K562 (cell line): ENCODE measurements around the gene FAAP100. TPM values are rescaled to one million over a fixed set of nuclear protein-coding genes. Genes with fewer than 3 reads are reported as not detected.
A peak's percentile ranks its signal among the peaks of the same experiment; 100 is the strongest.

Experiments
- ATAC-seq: fragments of 200-7000 bp; cut with Tn5 transposase; 3 replicates; pipeline ENCODE4 v1.9.1; 2020; ENCODE audit warnings: moderate library complexity
- BruUV-seq: library from RNA; stranded (reverse); fragments of 400-500 nt; replicated peaks from 2 replicates; lab custom pipeline; 2021; lab: Mats Ljungman, UMichigan
- CTCF ChIA-PET: fragments of 300-600 bp; formaldehyde crosslinking; extraction: SDS; loops from one replicate; lab custom pipeline; 2021; ENCODE audit warnings: low intra/inter-chr PET ratio; lab: Yijun Ruan, JAX
- POLR2A ChIA-PET: fragments of 300-600, 350-650 bp; sonication (Branson Sonifier 250); formaldehyde crosslinking; extraction: SDS; loops from one replicate; lab custom pipeline; 2021; ENCODE audit warnings: antibody characterized with exemption, inconsistent platforms; lab: Yijun Ruan, JAX
- DNase-seq, 4 experiments: peaks; one replicate each; pipeline versions ENCODE4 v3.0.0 to v3.0.0-alpha.2; 2011 to 2018; ENCODE audit warnings: low spot score in 3 of 4, mixed read lengths in 3 of 4; ENCODE audit errors: extremely low read depth in 1 of 4
- FAIRE-seq: peaks from 2 replicates; lab custom pipeline; 2011; peaks lifted over from hg19 to GRCh38; lab: Jason Lieb, UNC
- H2AFZ ChIP-seq: 2 replicates; pipeline ENCODE4 v1.6.0; 2011; ENCODE audit warnings: low read depth, low read length, control low read depth, inconsistent platforms
- H3K27ac ChIP-seq: fragments of 200-600 bp; 3 replicates; pipeline ENCODE4 v1.8.0; 2011; ENCODE audit warnings: low read depth, mild to moderate bottlenecking, control low read depth, inconsistent platforms, low read length, moderate library complexity, mixed read lengths; ENCODE audit errors: extremely low read depth
- H3K27me3 ChIP-seq, 2 experiments: fragments of 300-600 bp in 1 of 2; 2 replicates in 1 of 2; 3 replicates in 1 of 2; pipeline versions ENCODE4 v1.6.0 to v1.8.0; 2011; ENCODE audit warnings: inconsistent platforms in 2 of 2, low read length in 2 of 2, mild to moderate bottlenecking in 1 of 2, mixed read lengths in 1 of 2, moderate library complexity in 1 of 2; ENCODE audit not compliant: control insufficient read depth in 2 of 2, insufficient read depth in 2 of 2
- H3K36me3 ChIP-seq: fragments of 300-600 bp; 3 replicates; pipeline ENCODE4 v1.8.0; 2011; ENCODE audit warnings: mild to moderate bottlenecking, low read length, inconsistent platforms; ENCODE audit not compliant: control insufficient read depth, insufficient read depth
- H3K4me1 ChIP-seq, 2 experiments: fragments of 200-600 bp in 1 of 2; replicated peaks in 1 of 2; 2 replicates in 1 of 2; 3 replicates in 1 of 2; pipeline versions ENCODE4 v1.5.1 to v1.8.0; 2011; ENCODE audit warnings: inconsistent platforms in 2 of 2, low read length in 2 of 2, mild to moderate bottlenecking in 1 of 2, mixed read lengths in 1 of 2, moderate library complexity in 1 of 2; ENCODE audit not compliant: control insufficient read depth in 2 of 2, insufficient read depth in 2 of 2
- H3K4me2 ChIP-seq: 2 replicates; pipeline ENCODE4 v1.6.1; 2011; ENCODE audit warnings: low read length, control low read depth, inconsistent platforms, mixed read lengths; ENCODE audit not compliant: insufficient read depth
- H3K4me3 ChIP-seq: fragments of 200-600 bp; sonication (generic), shearing (Covaris generic); 2 replicates; pipeline ENCODE4 v1.5.1; 2016; ENCODE audit warnings: control low read depth, inconsistent platforms
- H3K79me2 ChIP-seq: fragments of 200-600 bp; 3 replicates; pipeline ENCODE4 v1.8.0; 2011; ENCODE audit warnings: low read length, inconsistent platforms; ENCODE audit not compliant: control insufficient read depth, insufficient read depth
- H3K9ac ChIP-seq, 2 experiments: 2 replicates each; pipeline versions ENCODE4 v1.6.0 to v1.6.1; 2011; ENCODE audit warnings: low read depth in 2 of 2, low read length in 2 of 2, control low read depth in 1 of 2, inconsistent platforms in 1 of 2, mild to moderate bottlenecking in 1 of 2, mixed read lengths in 1 of 2; ENCODE audit not compliant: insufficient read depth in 1 of 2
- H3K9me1 ChIP-seq: one replicate; pipeline ENCODE4 v1.6.0; 2011; ENCODE audit warnings: inconsistent platforms, mild to moderate bottlenecking, low read length, moderate library complexity; ENCODE audit not compliant: control insufficient read depth, insufficient read depth
- H3K9me3 ChIP-seq: replicated peaks from 2 replicates; pipeline ENCODE4 v1.5.1; 2011; ENCODE audit warnings: low read depth, low read length, inconsistent platforms; ENCODE audit not compliant: control insufficient read depth, insufficient read depth
- H4K20me1 ChIP-seq: replicated peaks from 2 replicates; pipeline ENCODE4 v1.6.1; 2011; ENCODE audit warnings: low read length, inconsistent platforms, mixed read lengths; ENCODE audit not compliant: control insufficient read depth, insufficient read depth
- CBX5 ChIP-seq: IDR thresholded peaks from 2 replicates; pipeline ENCODE4 v1.6.1; 2014; ENCODE audit warnings: low read depth, borderline replicate concordance
- IRF1 ChIP-seq: sonication (generic); formaldehyde crosslinking; IDR thresholded peaks from 2 replicates; pipeline ENCODE4 v1.8.0; 2022; ENCODE audit warnings: missing genetic modification reagents, mild to moderate bottlenecking, borderline replicate concordance
- NFXL1 ChIP-seq: fragments of 450-650 bp; formaldehyde crosslinking; IDR thresholded peaks from 2 replicates; pipeline ENCODE4 v1.4.0; 2021; ENCODE audit warnings: mild to moderate bottlenecking
- NR0B1 ChIP-seq: fragments of 450-650 bp; IDR thresholded peaks from one replicate; pipeline ENCODE4 v1.6.1; 2018; ENCODE audit warnings: mild to moderate bottlenecking, moderate library complexity; ENCODE audit not compliant: partially characterized antibody
- POLR2G ChIP-seq: fragments of 200-400 bp; formaldehyde crosslinking; IDR thresholded peaks from 2 replicates; pipeline ENCODE4 v1.6.1; 2017; ENCODE audit warnings: low read depth, mild to moderate bottlenecking, antibody characterized with exemption, low read length, moderate library complexity
- SPI1 ChIP-seq: IDR thresholded peaks from 2 replicates; pipeline ENCODE4 v1.6.1; 2011; ENCODE audit warnings: low read depth, low read length, control low read depth, borderline replicate concordance
- STAT5B ChIP-seq: fragments of 250-450 bp; sonication (Bioruptor Pico); IDR thresholded peaks from 2 replicates; pipeline ENCODE4 v1.8.0; 2021; ENCODE audit warnings: mild to moderate bottlenecking, inconsistent platforms
- U2AF1 ChIP-seq: fragments of 200-400 bp; formaldehyde crosslinking; optimal IDR thresholded peaks from 2 replicates; pipeline ENCODE3; 2017; ENCODE audit warnings: mild to moderate bottlenecking, low read depth, low read length, moderate library complexity
- ZNF280B ChIP-seq: fragments of 250-450 bp; sonication (Bioruptor Pico); IDR thresholded peaks from 2 replicates; pipeline ENCODE4 v1.5.1; 2021; ENCODE audit warnings: mild to moderate bottlenecking
- WGBS: fragments of 100-300 bp; shearing (Covaris generic); methylation state at CpG from one replicate; pipeline ENCODE4 v1.1.6; 2016; ENCODE audit warnings: low coverage, mixed read lengths; ENCODE audit not compliant: insufficient coverage; ENCODE audit errors: missing lambda C conversion rate; 5-methylcytosine and 5-hydroxymethylcytosine counted together
- in situ Hi-C: fragments of 300-500 bp; cut with MboI; formaldehyde crosslinking; loops from 4 replicates; pipeline ENCODE4 v1.15.0; 2018; ENCODE audit warnings: inconsistent platforms, mixed read lengths
- intact Hi-C: fragments of 100-400 bp; cut with micrococcal nuclease; formaldehyde crosslinking; loops from 2 replicates; pipeline ENCODE4 v1.14.2; 2022
- polyA plus RNA-seq, 8 experiments: library from polyadenylated mRNA; depleted of rRNA in 4 of 8; stranded (reverse) in 5 of 8; unstranded in 3 of 8; fragments of >200 nt; fragmentation: Nextera tagmentation in 2 of 8; fragmentation: Illumina TruSeq in 1 of 8; extraction: Ambion mirVana in 2 of 8; extraction: Trizol in 1 of 8; gene quantifications; 2 replicates each; pipeline versions ENCODE4 v1.2.1 to v1.2.3, GENCODE V29; 2011 to 2014; ENCODE audit warnings: inconsistent platforms in 1 of 8, missing spikeins in 1 of 8
- total RNA-seq, 7 experiments: library from RNA; depleted of rRNA in 6 of 7; stranded (reverse); fragments of >200 nt in 6 of 7; fragmentation: Illumina TruSeq in 2 of 7; extraction: Trizol in 2 of 7; gene quantifications; 2 replicates each; pipeline versions ENCODE4 v1.2.1 to v1.2.3, GENCODE V29; 2011 to 2021; ENCODE audit warnings: low replicate concordance in 1 of 7

The FAAP100 gene
- total and polyA plus RNA-seq, 9 of the 15 experiments (the other 6 are each of a cell fraction or from before 2014, with no cell fraction given): 0.31 to 51.2 (median 12.6) TPM

GRCh38 chr17:81568416-81568815 is 16.3 kb upstream of the FAAP100 start:
- peaks cover 94% of the 10 kb centered on the region for H3K36me3 ChIP-seq
- intact Hi-C loops (no loop called here), in situ Hi-C loops (no loop called here)
- ChIA-PET POLR2A (interaction anchor here (0.6 to 3.7 kb wide), 5 partner anchors 10 to 139 kb away, joined by 3 to 16 read pairs (median 3); partner anchors contain the start of gene FAAP100), CTCF (no interaction called here)
- no peaks in the 10 kb centered on the region for H3K79me2 ChIP-seq
- H3K4me1 ChIP-seq: peaks cover 0 to 3% of the 10 kb centered on the region in 2 experiments; a peak in 1 of 5 replicates
- peaks cover 5% of the 10 kb centered on the region; the same call in 1 of the 2 replicates for H4K20me1 ChIP-seq
- TF ChIP-seq NFXL1 (CRISPR knock-in tag) (no peak), POLR2G (peak; percentile 34; the same call in 1 of the 2 replicates)
- H3K9me3 ChIP-seq: no peaks in the 10 kb centered on the region
- no peak overlapping the region for H3K4me3 ChIP-seq
- no peak overlapping the region for H2AFZ ChIP-seq
- no peak overlapping the region for H3K27ac ChIP-seq
- DNase-seq: no peak
- ATAC-seq: no peak
- 96% methylated on average over 10 of the region's 10 CpGs for WGBS
- no TSS peak for BruUV-seq
- no peak overlapping the region for H3K4me2 ChIP-seq
- H3K27me3 ChIP-seq: no peaks in the 10 kb centered on the region
- FAIRE-seq: no peak
- H3K9me1 ChIP-seq: no peaks in the 10 kb centered on the region
- H3K9ac ChIP-seq: no peak overlapping the region

- DNase-seq (no peak), FAIRE-seq (no peak), ATAC-seq (no peak)
- H2AFZ ChIP-seq: no peak overlapping the region
- no peaks in the 10 kb centered on the region for H3K79me2 ChIP-seq
- H3K4me2 ChIP-seq: no peak overlapping the region
- peaks cover 0 to 3% of the 10 kb centered on the region in 2 experiments; a peak in 1 of 5 replicates for H3K4me1 ChIP-seq
- peaks cover 95% of the 10 kb centered on the region for H3K36me3 ChIP-seq
- H3K9me1 ChIP-seq: no peaks in the 10 kb centered on the region
- CTCF ChIA-PET: no interaction called here
- no TSS peak for BruUV-seq
- in situ Hi-C loops: no loop called here
- H3K27me3 ChIP-seq: no peaks in the 10 kb centered on the region
- 100% methylated on average over 4 of the region's 4 CpGs for WGBS
- intact Hi-C loops: no loop called here
- POLR2A ChIA-PET: interaction anchor here (1.1 to 3.7 kb wide), 5 partner anchors 9 to 21 kb away, joined by 3 to 16 read pairs (median 5); partner anchors contain the start of gene FAAP100
- H3K9me3 ChIP-seq: no peaks in the 10 kb centered on the region
- no peak overlapping the region for H3K4me3 ChIP-seq
- H3K27ac ChIP-seq: no peak overlapping the region
- peaks cover 5% of the 10 kb centered on the region; the same call in 1 of the 2 replicates for H4K20me1 ChIP-seq
- H3K9ac ChIP-seq: no peak overlapping the region
- TF ChIP-seq U2AF1: no peak
- TF ChIP-seq ZNF280B: no peak
- TF ChIP-seq SPI1: no peak
- TF ChIP-seq IRF1 (CRISPR knock-in tag): no peak
- no peak for TF ChIP-seq STAT5B (CRISPR knock-in tag)
- TF ChIP-seq CBX5: no peak
- no peak for TF ChIP-seq NR0B1
Measured at GRCh38 chr17:81567191-81567590, 15.0 kb upstream of the FAAP100 start.
